Measurements from ENCODE around the gene PDAP1.
"Not testable (repeated sequence)": the region's sequence is repeated elsewhere in the genome, so short reads cannot be mapped to it uniquely, and the experiment has no call there.

PDAP1 gene

DNA sequence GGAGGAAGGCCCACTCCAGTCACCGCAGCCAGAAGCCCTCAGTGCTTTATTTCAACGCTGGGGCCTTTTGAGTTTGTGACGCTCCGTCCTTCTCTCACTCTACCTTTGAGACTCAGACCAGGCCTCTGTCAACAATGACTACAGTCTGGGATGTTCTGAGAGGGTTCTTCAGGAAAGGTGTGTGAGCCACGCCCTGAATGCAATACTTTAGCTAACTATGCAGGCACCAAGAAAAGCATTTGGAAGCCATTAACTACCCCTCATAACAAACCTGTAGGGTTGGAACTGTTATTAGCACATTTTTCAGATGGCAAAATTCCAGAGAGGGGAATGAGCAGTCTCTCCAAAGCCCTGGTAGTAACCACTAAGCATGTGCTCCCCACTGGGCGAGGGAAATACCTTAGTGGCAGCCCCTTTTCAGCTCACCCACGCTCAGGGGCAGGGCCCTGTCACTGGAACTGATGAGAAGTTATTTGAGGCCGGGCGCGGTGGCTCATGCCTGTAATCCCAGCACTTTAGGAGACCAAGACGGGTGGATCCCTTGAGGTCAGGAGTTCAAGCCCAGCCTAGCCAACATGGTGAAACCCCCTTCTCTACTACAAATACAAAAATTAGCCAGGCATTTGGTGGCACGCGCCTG lies 39.5 kb downstream of the PDAP1 start:
- H3K9me3 ChIP-seq (ENCODE audit: control insufficient read depth, low read length), result no peaks in the 10 kb centered on the region
- H3K4me1 ChIP-seq (ENCODE audit: control insufficient read depth, insufficient read depth, low read length), result peaks cover 6% of the 10 kb centered on the region
- no peaks in the 10 kb centered on the region for H3K36me3 ChIP-seq (ENCODE audit: control insufficient read depth, insufficient read depth, low read length)
- H3K9ac ChIP-seq (ENCODE audit: low read length), result no peak overlapping the region
- H3K27me3 ChIP-seq (ENCODE audit: control insufficient read depth, insufficient read depth, low read length), result no peaks in the 10 kb centered on the region
- H3K4me3 ChIP-seq (ENCODE audit: low read length), result no peak overlapping the region

DNA sequence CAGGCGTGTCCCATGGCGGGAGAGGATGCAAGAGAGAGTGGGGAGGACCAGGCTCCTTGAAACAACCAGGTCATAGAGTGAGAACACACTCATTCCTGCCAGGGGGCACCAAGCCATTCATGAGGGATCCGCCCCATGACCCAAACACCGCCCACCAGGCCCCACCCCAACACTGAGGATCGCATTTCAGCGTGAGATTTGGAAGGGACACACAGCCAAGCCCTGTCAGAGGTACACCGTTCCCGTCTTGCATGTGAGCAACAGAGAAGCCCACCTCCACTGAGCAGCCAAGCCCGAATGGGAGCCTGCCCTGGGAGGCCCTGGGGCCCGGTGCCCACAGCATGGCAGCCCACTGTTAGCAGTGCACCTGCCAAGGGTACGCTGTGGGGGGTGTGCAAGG lies 41.8 kb downstream of the PDAP1 start:
- no peak overlapping the region for H3K9ac ChIP-seq (ENCODE audit: low read length)
- H3K36me3 ChIP-seq (ENCODE audit: control insufficient read depth, insufficient read depth, low read length), result no peaks in the 10 kb centered on the region
- H3K27me3 ChIP-seq (ENCODE audit: control insufficient read depth, insufficient read depth, low read length), result no peaks in the 10 kb centered on the region
- no peaks in the 10 kb centered on the region for H3K4me1 ChIP-seq (ENCODE audit: control insufficient read depth, insufficient read depth, low read length)
- no peaks in the 10 kb centered on the region for H3K9me3 ChIP-seq (ENCODE audit: control insufficient read depth, low read length)
- H3K4me3 ChIP-seq (ENCODE audit: low read length), result no peak overlapping the region

DNA sequence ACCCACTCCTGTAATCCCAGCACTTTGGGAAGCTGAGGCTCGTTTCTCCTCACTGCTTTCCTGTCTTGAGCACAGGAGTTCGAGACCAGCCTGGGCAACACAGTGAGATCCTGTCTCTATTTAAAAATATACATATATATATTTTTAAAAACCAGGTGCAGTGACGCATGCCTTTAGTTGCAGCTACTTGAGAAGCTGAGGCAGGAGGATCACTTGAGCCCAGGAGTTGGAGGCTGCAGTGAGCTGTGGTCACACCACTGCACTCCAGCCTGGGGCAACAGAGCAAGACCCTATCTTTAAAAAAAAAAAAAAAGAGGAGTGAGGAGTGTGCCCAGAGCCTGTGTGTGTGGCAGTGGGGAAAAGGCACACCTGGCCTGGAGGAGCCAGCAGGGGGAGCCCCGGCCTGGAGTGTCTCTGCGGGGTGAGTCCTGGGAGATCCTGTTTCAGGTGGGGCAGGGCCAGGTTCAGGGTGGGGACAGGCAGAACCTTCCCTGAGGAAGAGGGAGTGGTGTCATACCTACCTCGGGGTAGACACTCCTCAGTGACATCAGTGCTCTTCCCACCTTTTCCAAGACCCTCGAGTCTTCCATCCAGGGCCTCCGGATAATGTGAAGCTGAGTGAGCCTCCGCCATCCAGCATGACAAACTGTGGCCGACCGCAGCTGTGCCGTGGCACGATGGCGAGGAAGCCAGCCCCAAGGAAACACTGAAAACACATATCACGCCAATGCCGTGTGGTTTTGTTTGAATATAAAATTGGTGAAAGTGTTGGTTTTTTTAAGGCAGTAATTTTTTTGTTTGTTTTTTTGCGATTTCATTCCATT lies 42.9 kb downstream of the PDAP1 start:
- H3K9me3 ChIP-seq (ENCODE audit: control insufficient read depth, low read length), result no peaks in the 10 kb centered on the region
- H3K9ac ChIP-seq (ENCODE audit: low read length), result no peak overlapping the region
- H3K4me3 ChIP-seq (ENCODE audit: low read length), result no peak overlapping the region
- H3K27me3 ChIP-seq (ENCODE audit: control insufficient read depth, insufficient read depth, low read length), result no peaks in the 10 kb centered on the region
- H3K36me3 ChIP-seq (ENCODE audit: control insufficient read depth, insufficient read depth, low read length), result no peaks in the 10 kb centered on the region
- H3K4me1 ChIP-seq (ENCODE audit: control insufficient read depth, insufficient read depth, low read length), result no peaks in the 10 kb centered on the region

DNA sequence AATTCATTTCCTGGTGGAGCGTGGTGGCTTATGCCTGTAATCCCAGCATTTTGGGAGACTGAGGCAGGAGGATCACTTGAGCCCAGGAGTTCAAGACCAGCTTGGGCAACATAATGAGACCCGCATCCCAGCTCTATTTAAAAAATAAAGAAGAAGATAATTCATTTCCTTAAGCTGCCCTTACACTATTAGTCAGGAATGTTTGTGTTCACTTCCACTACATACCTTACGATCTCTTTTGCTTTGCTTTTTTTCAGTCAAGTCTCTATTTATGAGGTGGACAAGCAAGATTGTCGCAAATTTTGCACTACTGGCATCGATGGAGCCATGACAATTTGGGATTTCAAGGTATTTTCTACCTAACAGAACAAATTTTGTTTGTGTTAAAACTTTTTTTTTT lies 45.1 kb downstream of the PDAP1 start:
- Histone ChIP-seq H3K9me3 (ENCODE audit: control insufficient read depth, low read length) (no peaks in the 10 kb centered on the region), H3K27me3 (ENCODE audit: control insufficient read depth, insufficient read depth, low read length) (no peaks in the 10 kb centered on the region), H3K4me3 (ENCODE audit: low read length) (no peak overlapping the region), H3K36me3 (ENCODE audit: control insufficient read depth, insufficient read depth, low read length) (peaks cover 2% of the 10 kb centered on the region), H3K4me1 (ENCODE audit: control insufficient read depth, insufficient read depth, low read length) (no peaks in the 10 kb centered on the region), H3K9ac (ENCODE audit: low read length) (no peak overlapping the region)

DNA sequence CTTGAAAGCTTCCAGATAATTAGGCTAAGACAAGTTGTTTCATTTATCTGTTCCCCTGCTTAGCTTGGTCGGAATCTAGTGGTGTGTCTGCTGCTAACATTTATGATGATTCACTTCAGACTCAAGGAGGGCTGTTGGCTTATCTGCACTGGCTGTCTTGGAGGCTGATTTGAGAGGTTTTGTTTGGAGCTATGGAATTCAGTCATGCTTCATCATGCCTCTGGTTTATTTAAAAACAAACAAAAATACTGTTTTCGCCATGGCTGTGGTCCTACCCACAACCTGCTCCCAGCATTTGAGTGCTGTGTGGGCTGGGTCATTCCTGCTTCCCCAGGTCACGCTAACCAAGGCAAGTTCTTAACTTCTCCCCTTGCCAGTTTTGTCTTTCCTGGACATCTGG lies 45.6 kb downstream of the PDAP1 start:
- H3K4me3 ChIP-seq (ENCODE audit: low read length), result no peak overlapping the region
- H3K36me3 ChIP-seq (ENCODE audit: control insufficient read depth, insufficient read depth, low read length), result peaks cover 7% of the 10 kb centered on the region
- H3K27me3 ChIP-seq (ENCODE audit: control insufficient read depth, insufficient read depth, low read length), result no peaks in the 10 kb centered on the region
- H3K9ac ChIP-seq (ENCODE audit: low read length), result no peak overlapping the region
- no peaks in the 10 kb centered on the region for H3K4me1 ChIP-seq (ENCODE audit: control insufficient read depth, insufficient read depth, low read length)
- H3K9me3 ChIP-seq (ENCODE audit: control insufficient read depth, low read length), result no peaks in the 10 kb centered on the region

DNA sequence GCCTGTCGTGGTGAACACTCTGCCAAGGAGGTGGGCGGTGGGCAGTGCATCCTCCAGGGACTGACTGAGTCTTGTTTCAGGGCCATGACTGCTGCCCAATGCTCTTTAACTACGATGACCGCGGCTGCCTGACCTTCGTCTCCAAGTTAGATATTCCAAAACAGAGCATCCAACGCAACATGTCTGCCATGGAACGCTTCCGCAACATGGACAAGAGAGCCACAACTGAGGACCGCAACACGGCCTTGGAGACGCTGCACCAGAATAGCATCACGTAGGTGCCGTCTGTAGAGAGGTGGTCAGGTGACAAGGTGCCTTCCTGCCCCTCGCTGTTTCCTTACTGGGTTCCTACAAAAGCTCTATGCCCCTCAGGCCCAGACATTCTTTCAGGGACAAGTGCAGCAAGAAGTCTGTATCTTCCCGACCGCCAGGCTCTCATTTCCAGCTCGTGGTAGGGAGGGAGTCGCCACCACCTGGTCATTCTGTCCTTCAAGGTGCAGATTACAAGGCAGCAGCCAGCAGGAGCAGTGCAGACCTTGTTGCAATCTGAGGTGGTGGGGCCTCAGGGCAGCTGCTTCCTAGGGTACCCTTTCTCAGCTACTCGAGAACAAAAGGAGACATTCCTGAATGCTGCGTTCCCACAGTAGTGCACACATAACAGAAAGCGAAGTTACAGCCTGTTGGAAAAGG lies 48.8 kb downstream of the PDAP1 start:
- Histone ChIP-seq H3K4me3 (ENCODE audit: low read length) (no peak overlapping the region), H3K9ac (ENCODE audit: low read length) (no peak overlapping the region), H3K36me3 (ENCODE audit: control insufficient read depth, insufficient read depth, low read length) (peaks cover 15% of the 10 kb centered on the region)

DNA sequence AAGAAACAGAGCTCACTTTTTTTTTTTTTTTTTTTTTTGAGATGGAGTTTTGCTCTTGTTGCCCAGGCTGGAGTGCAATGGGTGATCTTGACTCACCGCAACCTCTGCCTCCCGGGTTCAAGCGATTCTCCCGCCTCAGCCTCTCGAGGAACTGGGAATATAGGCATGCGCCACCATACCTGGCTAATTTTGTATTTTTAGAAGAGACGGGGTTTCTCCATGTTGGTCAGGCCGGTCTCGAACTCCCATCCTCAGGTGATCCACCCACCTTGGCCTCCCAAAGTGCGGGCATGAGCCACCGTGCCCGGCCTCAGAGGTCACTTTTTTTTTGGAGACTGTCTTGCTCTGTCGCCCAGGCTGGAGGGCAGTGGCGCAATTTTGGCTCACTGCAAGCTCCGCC lies 49.9 kb downstream of the PDAP1 start:
- peaks cover 15% of the 10 kb centered on the region for H3K36me3 ChIP-seq (ENCODE audit: control insufficient read depth, insufficient read depth, low read length)
- H3K9me3 ChIP-seq (ENCODE audit: control insufficient read depth, low read length); H3K9ac ChIP-seq (ENCODE audit: low read length); H3K4me3 ChIP-seq (ENCODE audit: low read length); H3K27me3 ChIP-seq (ENCODE audit: control insufficient read depth, insufficient read depth, low read length); H3K4me1 ChIP-seq (ENCODE audit: control insufficient read depth, insufficient read depth, low read length): not testable (repeated sequence)

More for the DNA sequence above, 48.8 kb downstream of the PDAP1 start:
- Histone ChIP-seq H3K9me3 (ENCODE audit: control insufficient read depth, low read length) (no peaks in the 10 kb centered on the region), H3K27me3 (ENCODE audit: control insufficient read depth, insufficient read depth, low read length) (no peaks in the 10 kb centered on the region), H3K4me1 (ENCODE audit: control insufficient read depth, insufficient read depth, low read length) (no peaks in the 10 kb centered on the region)

DNA sequence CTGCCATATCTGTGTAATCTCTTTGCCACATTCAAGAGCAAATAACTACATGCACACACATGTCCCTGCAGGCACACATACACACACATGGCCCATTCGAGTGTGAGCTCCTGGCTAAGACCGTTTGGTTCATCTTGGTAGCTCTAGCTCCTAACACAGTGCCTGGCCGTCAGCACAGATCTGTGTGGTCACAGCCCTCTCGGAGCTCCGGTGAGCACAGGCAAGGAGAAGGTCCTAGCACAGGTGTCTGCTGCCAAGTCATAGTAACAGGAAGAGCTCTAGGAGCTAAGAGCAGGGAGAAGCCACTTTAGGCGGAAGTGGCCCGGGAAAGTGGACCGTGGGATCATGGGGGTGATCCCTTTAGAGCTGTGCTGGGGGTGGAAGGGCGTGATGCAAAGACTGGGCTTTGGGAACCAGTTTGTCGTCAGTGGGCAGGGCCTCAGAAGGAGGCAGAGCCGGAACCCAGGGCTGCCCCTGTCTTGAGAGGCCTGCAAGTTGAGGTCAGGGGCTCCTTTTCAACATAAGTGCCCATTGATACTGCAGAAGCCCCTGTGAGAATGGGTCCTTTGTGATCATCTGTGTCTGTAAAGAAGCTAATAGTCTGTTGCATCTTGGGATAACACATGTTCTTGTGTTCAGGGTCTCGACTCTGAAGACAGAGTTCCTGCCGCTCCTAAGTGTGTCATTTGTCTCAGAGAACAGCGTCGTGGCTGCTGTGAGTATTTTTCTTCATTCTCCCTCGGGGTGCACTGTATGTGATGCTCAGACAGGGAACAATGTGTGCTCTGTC lies 50.5 kb downstream of the PDAP1 start:
- Histone ChIP-seq H3K36me3 (ENCODE audit: control insufficient read depth, insufficient read depth, low read length) (peaks cover 15% of the 10 kb centered on the region), H3K9me3 (ENCODE audit: control insufficient read depth, low read length) (no peaks in the 10 kb centered on the region), H3K4me1 (ENCODE audit: control insufficient read depth, insufficient read depth, low read length) (no peaks in the 10 kb centered on the region), H3K27me3 (ENCODE audit: control insufficient read depth, insufficient read depth, low read length) (no peaks in the 10 kb centered on the region), H3K4me3 (ENCODE audit: low read length) (no peak overlapping the region), H3K9ac (ENCODE audit: low read length) (no peak overlapping the region)

DNA sequence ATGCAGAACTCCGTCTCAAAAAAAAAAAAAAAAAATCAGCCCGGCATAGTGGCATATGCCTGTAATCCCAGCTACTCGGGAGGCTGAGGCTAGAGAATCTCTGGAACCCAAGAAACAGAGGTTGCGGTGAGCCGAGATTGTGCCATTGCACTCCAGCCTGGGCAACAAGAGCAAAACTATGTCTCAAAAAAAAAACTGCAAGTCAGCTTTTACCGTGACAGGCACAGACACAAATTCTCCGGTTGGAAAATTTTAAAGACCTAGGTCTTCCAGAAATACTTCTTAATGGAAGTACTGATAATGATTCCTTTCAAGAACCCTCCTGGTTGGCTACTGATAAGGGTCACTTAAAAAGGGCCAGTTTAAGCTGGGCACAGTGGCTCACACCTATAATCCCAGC lies 53.3 kb downstream of the PDAP1 start:
- Histone ChIP-seq H3K9ac (ENCODE audit: low read length) (no peak overlapping the region), H3K27me3 (ENCODE audit: control insufficient read depth, insufficient read depth, low read length) (no peaks in the 10 kb centered on the region), H3K36me3 (ENCODE audit: control insufficient read depth, insufficient read depth, low read length) (peaks cover 28% of the 10 kb centered on the region), H3K4me3 (ENCODE audit: low read length) (no peak overlapping the region), H3K9me3 (ENCODE audit: control insufficient read depth, low read length) (no peaks in the 10 kb centered on the region), H3K4me1 (ENCODE audit: control insufficient read depth, insufficient read depth, low read length) (no peaks in the 10 kb centered on the region)

DNA sequence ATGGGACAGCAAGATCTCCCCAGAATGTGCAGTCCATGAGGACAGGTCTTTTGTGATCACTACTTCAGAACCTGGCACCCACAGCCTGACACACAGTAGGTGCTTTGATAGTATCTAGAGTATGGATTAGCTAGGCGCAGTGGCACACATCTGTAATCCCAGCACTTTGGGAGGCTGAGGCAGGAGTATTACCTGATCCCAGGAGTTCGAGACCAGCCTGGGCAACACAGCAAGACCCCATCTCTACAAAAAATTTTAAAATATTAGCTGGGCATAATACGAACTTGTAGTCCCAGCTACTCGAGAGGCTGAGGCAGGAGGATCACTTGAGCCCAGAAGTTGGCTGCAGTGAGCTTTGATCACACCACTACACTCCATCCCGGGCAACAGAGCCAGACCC lies 56.1 kb downstream of the PDAP1 start:
- no peaks in the 10 kb centered on the region for H3K27me3 ChIP-seq (ENCODE audit: control insufficient read depth, insufficient read depth, low read length)
- H3K4me1 ChIP-seq (ENCODE audit: control insufficient read depth, insufficient read depth, low read length), result no peaks in the 10 kb centered on the region
- H3K36me3 ChIP-seq (ENCODE audit: control insufficient read depth, insufficient read depth, low read length), result peaks cover 17% of the 10 kb centered on the region
- no peak overlapping the region for H3K9ac ChIP-seq (ENCODE audit: low read length)
- no peaks in the 10 kb centered on the region for H3K9me3 ChIP-seq (ENCODE audit: control insufficient read depth, low read length)
- H3K4me3 ChIP-seq (ENCODE audit: low read length), result no peak overlapping the region

DNA sequence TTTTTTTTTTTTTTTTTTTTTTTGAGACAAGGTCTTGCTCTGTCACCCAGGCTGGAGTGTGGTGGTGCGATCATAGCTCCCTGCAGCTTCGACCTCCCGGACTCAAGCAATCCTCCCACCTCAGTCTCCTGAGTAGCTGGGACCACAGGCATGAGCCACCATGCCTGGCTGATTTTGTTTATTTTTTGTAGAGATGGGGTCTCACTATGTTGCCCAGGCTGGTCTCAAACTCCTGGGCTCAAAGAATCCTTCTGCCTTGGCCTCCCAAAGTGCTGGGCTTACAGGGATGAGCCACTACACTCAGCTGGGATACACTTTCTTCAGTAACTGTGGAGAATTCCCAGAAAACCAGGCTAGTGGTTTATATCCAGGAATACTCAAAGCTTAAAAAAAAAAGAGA lies 57.8 kb downstream of the PDAP1 start:
- not testable (repeated sequence) for H3K4me1 ChIP-seq (ENCODE audit: control insufficient read depth, insufficient read depth, low read length); H3K9me3 ChIP-seq (ENCODE audit: control insufficient read depth, low read length); H3K9ac ChIP-seq (ENCODE audit: low read length); H3K4me3 ChIP-seq (ENCODE audit: low read length); H3K27me3 ChIP-seq (ENCODE audit: control insufficient read depth, insufficient read depth, low read length)
- H3K36me3 ChIP-seq (ENCODE audit: control insufficient read depth, insufficient read depth, low read length), result peaks cover 15% of the 10 kb centered on the region

All from mucosa of stomach (tissue), 1 donor.